Measurements from ENCODE around the gene ATP2B2.
"Not testable (repeated sequence)": the region's sequence is repeated elsewhere in the genome, so short reads cannot be mapped to it uniquely, and the experiment has no call there.

DNA sequence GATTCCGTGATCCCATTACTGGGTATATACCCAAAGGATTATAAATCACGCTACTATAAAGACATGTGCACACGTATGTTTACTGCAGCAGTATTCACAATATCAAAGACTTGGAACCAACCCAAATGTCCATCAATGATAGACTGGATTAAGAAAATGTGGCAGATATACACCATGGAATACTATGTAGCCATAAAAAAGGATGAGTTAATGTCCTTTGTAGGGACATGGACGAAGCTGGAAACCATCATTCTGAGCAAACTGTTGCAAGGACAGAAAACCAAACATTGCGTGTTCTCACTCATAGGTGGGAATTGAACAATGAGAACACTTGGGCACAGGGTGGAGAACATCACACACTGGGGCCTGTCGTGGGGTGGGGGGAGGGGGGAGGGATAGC lies 35.0 kb upstream of the ATP2B2 start:
- TF ChIP-seq CTCF, POLR2A (IDR thresholded peaks at IDR 0.05): not testable (repeated sequence)

Data from right lobe of liver (tissue), 4 donors.